ENCODE measurements around the gene ADAMTS12. TPM values are rescaled to one million over a fixed set of nuclear protein-coding genes. Genes with fewer than 3 reads are reported as not detected.

ADAMTS12 gene
- total and polyA plus RNA-seq, 9 of the 15 experiments (the other 6 are each of a cell fraction or from before 2014, with no cell fraction given): 0.11 TPM; not detected in 8

DNA sequence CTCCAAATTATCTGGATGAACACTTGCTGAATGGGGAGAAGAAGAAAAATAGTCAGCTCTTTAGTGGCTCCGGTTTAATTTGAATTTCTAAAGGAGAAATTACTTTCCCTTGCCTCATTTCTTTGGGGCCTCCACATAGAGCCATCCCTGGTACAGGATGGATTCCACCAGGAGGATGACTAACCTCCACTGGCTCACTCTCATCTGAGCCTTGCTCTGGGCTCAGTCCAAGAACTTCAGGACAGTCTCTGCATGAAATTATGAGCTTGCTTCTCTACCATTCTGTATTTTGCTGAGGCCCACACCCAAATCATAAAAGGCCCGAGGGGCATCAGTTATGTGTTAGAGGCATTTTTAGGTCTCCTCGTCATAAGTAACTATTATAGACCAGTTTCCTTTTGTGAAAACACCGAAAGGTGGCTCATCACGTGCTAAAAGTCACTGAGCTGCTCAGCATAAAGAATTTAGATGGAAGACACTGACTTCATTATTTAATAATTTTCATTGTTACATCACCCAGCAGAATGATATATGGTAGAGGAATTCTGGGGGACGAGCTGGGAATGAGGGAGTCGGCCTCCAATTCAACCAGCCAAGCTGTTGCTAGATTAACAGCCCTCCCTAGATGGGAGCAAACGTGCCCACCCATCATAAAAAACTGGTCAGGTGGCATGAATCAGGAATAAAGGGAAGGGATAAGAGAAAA is 228.9 kb downstream of the ADAMTS12 start (continued):
- TF ChIP-seq SETDB1 (IDR thresholded peaks at IDR 0.05; ENCODE audit: low read length) (no peak), NR2F6 (CRISPR knock-in tag; IDR thresholded peaks at IDR 0.05) (no peak), CBFA2T2 (conservative IDR thresholded peaks at IDR 0.05) (no peak), PHB (CRISPR knock-in tag; IDR thresholded peaks at IDR 0.05) (no peak), TCFL5 (CRISPR knock-in tag; conservative IDR thresholded peaks at IDR 0.05) (no peak), ZNF217 (CRISPR knock-in tag; IDR thresholded peaks at IDR 0.05) (no peak), PHB2 (IDR thresholded peaks at IDR 0.05; ENCODE audit: low read depth) (no peak), CCNT2 (IDR thresholded peaks at IDR 0.05; ENCODE audit: borderline replicate concordance, extremely low read depth, insufficient read length, low read depth, low read length) (no peak), KDM5B (IDR thresholded peaks at IDR 0.05; ENCODE audit: insufficient replicate concordance, low read depth, low read length) (no peak)
- TF ChIP-seq, protein P1, sequence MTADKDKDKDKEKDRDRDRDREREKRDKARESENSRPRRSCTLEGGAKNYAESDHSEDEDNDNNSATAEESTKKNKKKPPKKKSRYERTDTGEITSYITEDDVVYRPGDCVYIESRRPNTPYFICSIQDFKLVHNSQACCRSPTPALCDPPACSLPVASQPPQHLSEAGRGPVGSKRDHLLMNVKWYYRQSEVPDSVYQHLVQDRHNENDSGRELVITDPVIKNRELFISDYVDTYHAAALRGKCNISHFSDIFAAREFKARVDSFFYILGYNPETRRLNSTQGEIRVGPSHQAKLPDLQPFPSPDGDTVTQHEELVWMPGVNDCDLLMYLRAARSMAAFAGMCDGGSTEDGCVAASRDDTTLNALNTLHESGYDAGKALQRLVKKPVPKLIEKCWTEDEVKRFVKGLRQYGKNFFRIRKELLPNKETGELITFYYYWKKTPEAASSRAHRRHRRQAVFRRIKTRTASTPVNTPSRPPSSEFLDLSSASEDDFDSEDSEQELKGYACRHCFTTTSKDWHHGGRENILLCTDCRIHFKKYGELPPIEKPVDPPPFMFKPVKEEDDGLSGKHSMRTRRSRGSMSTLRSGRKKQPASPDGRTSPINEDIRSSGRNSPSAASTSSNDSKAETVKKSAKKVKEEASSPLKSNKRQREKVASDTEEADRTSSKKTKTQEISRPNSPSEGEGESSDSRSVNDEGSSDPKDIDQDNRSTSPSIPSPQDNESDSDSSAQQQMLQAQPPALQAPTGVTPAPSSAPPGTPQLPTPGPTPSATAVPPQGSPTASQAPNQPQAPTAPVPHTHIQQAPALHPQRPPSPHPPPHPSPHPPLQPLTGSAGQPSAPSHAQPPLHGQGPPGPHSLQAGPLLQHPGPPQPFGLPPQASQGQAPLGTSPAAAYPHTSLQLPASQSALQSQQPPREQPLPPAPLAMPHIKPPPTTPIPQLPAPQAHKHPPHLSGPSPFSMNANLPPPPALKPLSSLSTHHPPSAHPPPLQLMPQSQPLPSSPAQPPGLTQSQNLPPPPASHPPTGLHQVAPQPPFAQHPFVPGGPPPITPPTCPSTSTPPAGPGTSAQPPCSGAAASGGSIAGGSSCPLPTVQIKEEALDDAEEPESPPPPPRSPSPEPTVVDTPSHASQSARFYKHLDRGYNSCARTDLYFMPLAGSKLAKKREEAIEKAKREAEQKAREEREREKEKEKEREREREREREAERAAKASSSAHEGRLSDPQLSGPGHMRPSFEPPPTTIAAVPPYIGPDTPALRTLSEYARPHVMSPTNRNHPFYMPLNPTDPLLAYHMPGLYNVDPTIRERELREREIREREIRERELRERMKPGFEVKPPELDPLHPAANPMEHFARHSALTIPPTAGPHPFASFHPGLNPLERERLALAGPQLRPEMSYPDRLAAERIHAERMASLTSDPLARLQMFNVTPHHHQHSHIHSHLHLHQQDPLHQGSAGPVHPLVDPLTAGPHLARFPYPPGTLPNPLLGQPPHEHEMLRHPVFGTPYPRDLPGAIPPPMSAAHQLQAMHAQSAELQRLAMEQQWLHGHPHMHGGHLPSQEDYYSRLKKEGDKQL (CRISPR knock-in tag; IDR thresholded peaks at IDR 0.05; ENCODE audit: borderline replicate concordance): no peak
